Activated CD8-positive, alpha-beta memory T cell treated with anti-CD3 and anti-CD28 coated beads for 36 hours (primary cell): ENCODE results near the gene NLRX1. TPM values are rescaled to one million over a fixed set of nuclear protein-coding genes. Genes with fewer than 3 reads are reported as not detected.
"Not testable (repeated sequence)": the region's sequence is repeated elsewhere in the genome, so short reads cannot be mapped to it uniquely, and the experiment has no call there.

ENCODE experiments used
- CTCF ChIA-PET: fragments of 350-600 bp; sonication (Branson Sonifier 250); formaldehyde crosslinking; loops from one replicate; lab custom pipeline; 2021; ENCODE audit warnings: antibody characterized with exemption; lab: Charles Lee
- POLR2A ChIA-PET: fragments of 350-600 bp; sonication (Branson Sonifier 250); formaldehyde crosslinking; loops from one replicate; lab custom pipeline; 2021; ENCODE audit warnings: antibody characterized with exemption; lab: Charles Lee
- total RNA-seq, 2 experiments: library from RNA; stranded (reverse); gene quantifications; one replicate each; pipeline ENCODE4 v1.2.3, GENCODE V29; 2021

NLRX1 gene
- total RNA-seq, 2 experiments from 2014 or later, result 18.2 TPM

DNA sequence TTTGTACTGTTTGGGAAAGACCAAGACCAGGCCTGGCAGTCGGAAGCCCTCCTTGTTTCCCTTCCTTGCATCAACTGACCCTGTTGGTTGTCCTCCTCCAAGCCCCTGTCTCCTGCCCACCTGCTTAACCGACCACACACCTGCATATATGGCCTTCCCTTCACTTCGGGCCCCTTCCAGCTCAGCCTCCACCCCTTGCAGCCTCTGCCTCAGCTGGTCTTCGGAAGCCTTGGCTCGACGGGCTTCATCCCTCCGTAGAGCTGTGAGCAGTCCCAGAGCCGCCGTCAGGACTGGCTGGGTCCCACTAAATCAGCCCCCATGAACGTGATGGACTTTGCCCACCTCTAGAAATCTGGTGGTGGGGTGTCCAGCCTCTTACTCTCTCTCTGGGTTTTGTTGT, 25.1 kb downstream of the NLRX1 start:
- CTCF ChIA-PET, result no interaction called here
- POLR2A ChIA-PET, result interaction anchor here (0.6 kb wide), 1 partner anchor 108 kb away, joined by 6 read pairs; no protein-coding TSS in a partner anchor

DNA sequence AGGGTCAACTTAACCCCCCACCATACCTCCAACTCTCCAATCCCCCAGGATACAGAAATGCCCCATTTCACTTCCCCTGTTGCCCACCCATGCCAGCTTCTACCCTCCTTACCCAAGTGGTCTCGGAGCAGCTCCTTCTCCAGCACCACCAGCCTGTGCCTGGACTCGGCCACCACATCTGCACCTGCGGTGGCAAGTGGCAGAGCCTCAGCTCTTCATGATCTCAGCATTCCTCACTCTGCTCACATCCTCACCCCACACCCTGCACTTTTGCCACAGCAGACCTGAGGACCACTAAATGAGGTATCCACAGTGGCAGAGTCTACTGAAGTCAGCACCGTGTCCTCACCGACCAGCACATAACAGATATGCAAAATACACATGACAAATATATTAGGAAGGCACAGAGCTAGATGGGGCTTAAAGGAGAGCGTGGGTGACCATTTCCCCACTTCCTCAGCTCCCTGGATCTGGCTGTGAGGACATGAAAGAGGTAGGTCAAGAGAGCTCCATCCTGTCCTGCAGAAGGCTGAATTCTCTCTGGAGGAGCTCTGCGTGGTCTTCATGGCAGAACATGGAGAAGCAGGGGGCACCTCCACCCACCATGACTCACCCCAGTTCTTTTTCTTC, 26.4 kb downstream of the NLRX1 start:
- ChIA-PET CTCF (interaction anchor here (1.7 to 3.4 kb wide), 2 partner anchors 11 to 88 kb away, joined by 6 to 20 read pairs; partner anchors contain the start of genes C2CD2L and CBL), POLR2A (no interaction called here)

DNA sequence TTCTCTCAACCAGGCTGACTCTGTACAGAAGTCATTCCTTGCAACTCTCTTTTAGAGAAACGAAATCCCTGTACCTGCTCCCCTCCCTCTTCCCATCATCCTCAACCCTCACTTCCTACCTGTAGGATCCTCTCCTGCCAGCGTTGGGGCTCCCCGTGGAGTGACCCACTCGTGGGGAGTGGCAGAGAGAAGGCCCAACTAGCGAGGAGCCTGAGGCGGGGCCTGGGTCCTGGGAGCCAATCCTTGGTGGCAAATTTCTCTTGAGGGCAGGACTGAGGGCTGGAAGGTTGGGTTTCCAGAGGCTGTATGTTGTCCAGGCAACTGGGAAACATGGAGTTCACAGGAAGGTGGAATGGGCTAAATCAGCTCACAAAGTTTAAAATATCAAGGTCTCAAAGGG, 27.2 kb downstream of the NLRX1 start:
- POLR2A ChIA-PET, result no interaction called here
- CTCF ChIA-PET, result interaction anchor here (1.1 to 3.4 kb wide), 5 partner anchors 11 to 112 kb away, joined by 3 to 20 read pairs (median 6); partner anchors contain the start of genes C2CD2L and CBL

DNA sequence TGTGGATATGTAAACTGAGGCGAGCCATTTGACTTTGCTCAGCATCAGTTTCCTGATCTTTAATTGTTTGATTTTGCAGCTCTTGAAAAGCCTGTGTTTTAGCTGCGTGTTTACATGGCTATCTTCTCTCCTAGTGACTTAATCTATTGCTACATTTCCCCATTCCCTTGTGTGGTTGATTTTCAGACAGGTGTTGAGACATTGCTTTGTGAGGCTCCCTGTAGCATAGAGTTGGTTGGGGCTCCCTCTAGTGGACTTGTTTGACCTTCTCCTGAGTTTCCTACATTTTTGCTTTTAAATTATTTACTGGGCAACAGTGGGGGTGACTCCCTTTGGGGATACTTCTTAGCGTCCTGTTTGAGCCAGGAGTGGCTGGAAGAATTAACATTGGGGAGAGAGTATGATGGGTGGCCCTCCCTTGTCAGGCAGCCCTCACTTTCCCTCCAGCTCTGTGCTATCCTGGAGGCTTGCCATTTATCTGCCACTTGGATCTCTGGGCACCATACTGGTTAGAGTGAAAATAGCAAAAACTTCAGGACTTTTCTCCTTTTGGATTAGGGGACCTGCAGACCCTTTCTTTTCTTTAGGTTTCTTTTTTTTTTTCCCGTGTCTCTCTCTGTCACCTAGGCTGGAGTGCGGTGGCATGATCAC, 28.4 kb downstream of the NLRX1 start:
- ChIA-PET CTCF (interaction anchor here (0.6 to 3.4 kb wide), 29 partner anchors 9 to 178 kb away, joined by 3 to 20 read pairs (median 3); partner anchors contain the start of genes C2CD2L and CBL), POLR2A (no interaction called here)

DNA sequence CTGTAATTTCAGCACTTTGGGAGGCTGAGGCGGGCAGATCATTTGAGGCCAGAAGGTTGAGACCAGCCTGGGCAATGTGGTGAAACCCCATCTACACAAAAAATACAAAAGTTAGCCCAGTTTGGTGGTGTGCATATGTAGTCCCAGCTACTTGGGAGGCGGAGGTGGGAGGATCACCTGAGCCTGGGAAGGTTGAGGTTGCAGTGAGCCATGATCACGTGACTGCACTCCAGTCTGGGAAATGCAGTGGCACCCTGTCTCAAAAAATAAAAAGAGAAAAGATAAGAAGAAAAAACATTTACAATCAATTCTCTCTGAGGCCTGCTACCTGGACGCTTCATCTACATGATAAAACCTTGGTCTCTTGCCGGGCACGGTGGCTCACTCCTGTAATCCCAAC, 30.4 kb downstream of the NLRX1 start:
- ChIA-PET POLR2A (no interaction called here), CTCF (no interaction called here)

DNA sequence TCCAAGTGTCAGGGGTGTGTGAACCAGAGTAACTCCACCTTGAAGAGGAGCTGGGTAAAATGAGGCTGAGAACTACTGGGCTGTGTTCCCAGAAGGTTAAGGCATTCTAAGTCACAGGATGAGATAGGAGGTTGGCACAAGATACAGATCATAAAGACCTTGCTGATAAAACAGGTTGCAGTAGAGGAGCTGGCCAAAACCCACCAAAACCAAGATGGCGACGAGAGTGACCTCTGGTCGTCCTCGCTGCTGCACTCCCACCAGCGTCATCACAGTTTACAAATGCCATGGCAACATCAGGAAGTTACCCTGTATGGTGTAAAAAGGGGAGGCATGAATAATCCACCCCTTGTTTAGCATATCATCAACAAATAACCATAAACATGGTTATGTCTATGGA, 32.7 kb downstream of the NLRX1 start:
- CTCF ChIA-PET, result interaction anchor here (0.7 to 1.3 kb wide), 3 partner anchors 70 to 122 kb away, joined by 3 to 4 read pairs (median 3); no protein-coding TSS in a partner anchor
- POLR2A ChIA-PET, result not testable (repeated sequence)

DNA sequence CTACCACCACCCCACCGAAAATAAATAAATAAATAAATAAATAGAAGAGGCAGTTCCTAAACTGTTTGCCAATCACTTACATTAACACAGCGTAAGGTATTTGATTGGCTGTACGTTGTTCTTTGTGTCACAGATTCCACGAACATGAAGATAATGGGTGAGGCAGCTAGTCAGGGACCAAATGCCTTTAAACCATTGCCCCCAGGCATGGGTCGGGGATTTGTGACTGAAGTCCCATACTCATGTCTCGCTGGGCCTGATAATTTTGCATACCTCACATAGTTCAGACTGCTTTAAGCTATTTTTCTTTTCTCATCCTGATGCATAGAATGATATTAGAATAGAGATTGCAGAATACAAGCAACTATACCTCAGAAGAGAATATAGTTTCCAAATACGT, 34.0 kb downstream of the NLRX1 start:
- ChIA-PET CTCF (interaction anchor here (0.6 to 1.3 kb wide), 3 partner anchors 120 to 136 kb away, joined by 3 to 4 read pairs (median 4); partner anchors contain the start of gene VPS11), POLR2A (no interaction called here)

DNA sequence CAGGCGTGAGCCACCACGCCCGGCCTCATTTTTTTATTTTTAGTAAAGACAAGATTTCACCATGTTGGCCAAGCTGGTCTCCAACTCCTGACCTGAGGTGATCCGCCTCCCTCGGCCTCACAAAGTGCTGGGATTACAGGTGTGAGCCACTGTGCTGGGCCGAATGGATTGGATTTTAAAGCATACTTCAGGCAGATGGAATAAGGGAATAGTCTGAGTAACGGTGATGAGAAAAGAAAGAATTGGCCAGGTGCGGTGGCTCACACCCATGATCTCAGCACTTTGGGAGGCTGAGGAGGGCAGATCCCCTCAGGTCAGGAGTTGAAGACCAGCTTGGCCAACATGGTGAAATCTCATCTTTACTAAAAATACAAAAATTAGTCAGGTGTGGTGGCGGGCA, 35.5 kb downstream of the NLRX1 start:
- CTCF ChIA-PET, result no interaction called here
- POLR2A ChIA-PET, result no interaction called here

DNA sequence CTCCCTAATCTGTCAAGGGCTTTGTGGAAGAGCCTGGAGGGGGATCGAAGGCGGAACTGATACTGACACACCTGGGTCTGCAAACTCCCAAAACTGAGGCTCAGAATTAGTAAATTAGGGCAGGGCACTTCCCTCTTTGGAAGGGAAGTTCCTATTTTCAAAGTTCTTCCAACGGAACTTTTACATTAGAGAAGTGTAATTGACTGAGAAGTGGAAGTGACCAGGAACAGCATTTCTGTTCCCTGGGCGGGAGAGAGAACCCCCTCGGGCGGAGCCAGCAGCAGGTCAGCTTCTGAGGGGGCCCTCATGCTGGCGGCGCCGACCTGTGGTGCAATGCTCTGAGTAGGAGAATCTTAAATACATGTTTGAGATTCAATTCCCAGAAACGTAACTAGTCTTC, 36.6 kb downstream of the NLRX1 start:
- POLR2A ChIA-PET, result interaction anchor here (1.4 to 2.3 kb wide), 2 partner anchors 80 to 138 kb away, joined by 5 to 6 read pairs; partner anchors contain the start of gene VPS11
- CTCF ChIA-PET, result interaction anchor here (0.6 to 3.2 kb wide), 12 partner anchors 9 to 140 kb away, joined by 3 to 20 read pairs (median 7); partner anchors contain the start of gene NLRX1

DNA sequence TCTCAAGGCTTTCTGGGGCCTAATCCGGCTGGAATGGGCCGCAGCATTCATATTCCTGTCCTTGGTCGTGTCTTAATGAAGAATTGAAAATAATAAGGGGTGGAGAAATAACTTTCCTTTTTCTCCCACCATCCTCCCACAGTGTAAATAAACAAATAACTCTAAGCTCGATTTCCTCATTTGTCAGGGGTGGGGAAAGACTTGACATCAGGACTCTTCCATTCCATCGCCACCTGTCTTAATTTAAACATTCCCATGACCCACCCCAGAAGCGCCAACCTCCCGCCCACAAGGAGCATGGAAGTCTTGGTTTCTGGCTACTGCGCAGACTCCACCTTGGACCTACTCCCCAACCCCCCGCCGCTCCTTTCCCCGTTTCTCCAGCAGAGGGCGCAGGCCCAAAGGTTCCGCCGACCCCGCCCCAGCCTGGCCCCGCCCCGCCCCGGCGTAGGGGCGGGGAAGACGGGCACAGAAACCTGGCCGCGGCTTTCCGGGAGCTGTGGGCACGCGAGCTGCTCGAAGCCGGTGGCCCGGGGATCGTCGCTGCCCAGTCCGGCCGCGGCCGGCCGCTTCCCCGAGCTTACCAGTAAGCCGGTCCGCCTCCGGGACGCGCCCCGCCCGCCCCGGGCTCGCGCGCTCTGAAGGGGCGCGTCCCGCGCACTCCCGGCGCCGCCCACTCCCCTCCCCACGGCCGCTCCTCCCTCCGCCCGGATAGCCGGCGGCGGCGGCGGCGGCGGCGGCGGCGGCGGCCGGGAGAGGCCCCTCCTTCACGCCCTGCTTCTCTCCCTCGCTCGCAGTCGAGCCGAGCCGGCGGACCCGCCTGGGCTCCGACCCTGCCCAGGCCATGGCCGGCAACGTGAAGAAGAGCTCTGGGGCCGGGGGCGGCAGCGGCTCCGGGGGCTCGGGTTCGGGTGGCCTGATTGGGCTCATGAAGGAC, 37.3 kb downstream of the NLRX1 start, which contains the start of gene CBL:
CBL (plus strand) TSS at position 766 of the 937 bp plus-strand sequence; CDS start at position 845, 79 bp downstream.
- CTCF ChIA-PET, result interaction anchor here (0.6 to 3.2 kb wide), 23 partner anchors 10 to 301 kb away, joined by 3 to 20 read pairs (median 5); partner anchors contain the start of gene NLRX1
- POLR2A ChIA-PET, result interaction anchor here (0.6 to 2.3 kb wide), 13 partner anchors 11 to 1053 kb away, joined by 3 to 8 read pairs (median 3); partner anchors contain the start of genes SCN4B and VPS11

DNA sequence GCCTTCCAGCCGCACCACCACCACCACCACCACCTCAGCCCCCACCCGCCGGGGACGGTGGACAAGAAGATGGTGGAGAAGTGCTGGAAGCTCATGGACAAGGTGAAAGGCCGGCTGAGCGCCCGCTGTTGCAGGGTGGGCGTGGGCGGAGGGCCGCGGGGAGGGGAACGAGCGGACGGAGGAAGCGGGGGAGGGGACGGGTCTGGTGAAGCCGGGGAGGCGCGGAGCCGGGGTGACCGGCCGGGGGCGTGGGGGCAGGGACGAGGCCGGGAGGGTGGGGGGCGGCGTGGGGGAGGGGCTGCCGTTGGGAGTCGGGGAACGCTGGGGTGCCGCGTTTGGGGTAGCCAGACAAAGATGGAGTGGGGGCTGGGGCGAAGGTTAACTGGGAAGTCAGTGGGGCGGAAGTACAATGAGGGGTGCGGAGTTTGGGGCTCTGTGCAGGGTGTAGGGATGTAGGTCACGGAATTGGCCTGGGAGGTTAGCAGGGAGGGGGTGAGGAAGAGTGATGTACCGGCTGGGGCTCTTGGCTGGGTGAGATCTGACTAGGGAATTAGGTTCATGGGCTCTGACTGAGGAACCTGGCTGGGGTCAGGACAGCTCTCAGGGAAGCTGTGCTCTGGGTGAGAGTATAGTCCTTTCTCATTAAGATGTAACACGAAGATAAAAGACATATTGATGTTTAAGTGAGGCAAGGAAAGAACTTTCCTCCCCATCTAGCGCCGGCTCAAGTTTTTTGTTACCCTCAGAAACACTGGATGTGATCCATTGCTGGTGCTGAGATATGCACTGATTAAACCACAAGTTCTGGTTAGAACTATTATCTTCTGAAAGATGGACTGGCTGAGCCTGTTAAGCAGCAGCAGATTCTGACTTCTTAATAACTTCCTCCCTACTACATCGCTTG, 38.2 kb downstream of the NLRX1 start:
- CTCF ChIA-PET, result interaction anchor here (0.6 to 3.2 kb wide), 22 partner anchors 9 to 302 kb away, joined by 3 to 20 read pairs (median 5); partner anchors contain the start of gene NLRX1
- POLR2A ChIA-PET, result interaction anchor here (0.6 to 2.3 kb wide), 12 partner anchors 10 to 1054 kb away, joined by 3 to 8 read pairs (median 4); partner anchors contain the start of genes SCN4B and VPS11

DNA sequence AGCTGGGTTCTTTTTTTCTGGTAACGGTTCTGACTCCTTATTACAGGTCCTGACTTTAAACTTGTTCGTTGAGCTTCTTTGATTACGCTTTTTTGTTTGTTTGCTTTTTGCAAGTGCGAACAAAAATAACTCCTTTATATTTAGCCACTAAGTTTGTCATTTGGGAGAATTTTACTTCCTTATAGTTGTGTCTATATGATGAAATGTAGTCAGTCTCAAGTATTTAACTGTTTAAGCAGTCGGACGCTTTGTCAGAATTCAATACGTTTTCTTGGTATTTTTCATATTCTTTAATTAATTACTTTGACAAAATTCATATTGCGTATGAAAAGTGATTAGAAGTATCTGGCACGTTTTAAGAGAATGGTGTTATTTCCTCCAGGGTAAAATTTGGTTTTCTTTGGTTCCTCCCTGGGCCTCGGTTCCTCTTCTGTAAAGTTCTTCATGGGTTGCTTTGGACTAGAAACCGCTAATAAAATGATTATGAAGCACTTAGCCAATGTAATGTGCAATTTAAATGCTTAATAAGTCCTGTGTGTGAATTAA, 39.0 kb downstream of the NLRX1 start:
- ChIA-PET CTCF (interaction anchor here (1.4 to 3.2 kb wide), 3 partner anchors 11 to 131 kb away, joined by 4 to 20 read pairs (median 10); no protein-coding TSS in a partner anchor), POLR2A (interaction anchor here (0.6 to 2.3 kb wide), 3 partner anchors 105 to 140 kb away, joined by 3 to 8 read pairs (median 6); partner anchors contain the start of gene VPS11)

DNA sequence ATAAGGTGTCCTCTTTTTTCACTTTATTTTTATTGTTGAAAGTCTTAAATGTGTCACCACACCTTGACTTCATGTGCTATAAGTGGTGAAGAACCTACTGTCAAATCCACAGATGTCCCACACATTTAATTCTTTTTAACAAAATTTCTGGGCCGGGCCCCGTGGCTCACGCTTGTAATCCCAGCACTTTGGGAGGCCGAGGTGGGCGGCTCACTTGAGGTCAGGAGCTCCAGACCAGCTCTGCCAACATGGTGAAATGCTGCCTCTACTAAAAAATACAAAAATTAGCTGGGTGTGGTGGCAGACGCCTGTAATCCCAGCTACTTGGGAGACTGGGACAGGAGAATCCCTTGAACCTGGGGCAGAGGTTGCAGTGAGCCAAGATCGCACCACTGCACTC, 40.7 kb downstream of the NLRX1 start:
- ChIA-PET POLR2A (interaction anchor here (0.7 kb wide), 1 partner anchor 70 kb away, joined by 5 read pairs; no protein-coding TSS in a partner anchor), CTCF (interaction anchor here (1.3 kb wide), 1 partner anchor 51 kb away, joined by 3 read pairs; no protein-coding TSS in a partner anchor)

DNA sequence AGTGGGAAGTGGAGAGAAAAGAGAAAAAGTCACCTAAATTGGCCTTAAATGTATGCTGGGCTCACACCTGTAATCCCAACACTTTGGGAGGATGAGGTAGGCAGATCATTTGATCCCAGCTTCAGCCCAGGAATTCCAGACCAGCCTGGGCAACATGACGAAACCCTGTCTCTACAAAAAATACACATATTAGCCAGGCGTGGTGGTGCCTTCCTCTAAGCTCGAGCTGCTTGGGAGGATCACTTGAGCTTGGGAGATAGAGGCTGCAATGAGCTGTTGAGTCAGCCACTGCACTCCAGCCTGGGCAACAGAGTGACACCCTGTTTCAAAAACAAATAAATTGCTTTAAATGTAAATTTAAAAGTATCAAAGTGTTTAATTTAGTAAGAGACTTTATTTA, 41.5 kb downstream of the NLRX1 start:
- CTCF ChIA-PET, result interaction anchor here (0.6 to 1.3 kb wide), 2 partner anchors 50 to 60 kb away, joined by 3 read pairs; no protein-coding TSS in a partner anchor
- POLR2A ChIA-PET, result interaction anchor here (0.7 kb wide), 1 partner anchor 69 kb away, joined by 5 read pairs; no protein-coding TSS in a partner anchor

DNA sequence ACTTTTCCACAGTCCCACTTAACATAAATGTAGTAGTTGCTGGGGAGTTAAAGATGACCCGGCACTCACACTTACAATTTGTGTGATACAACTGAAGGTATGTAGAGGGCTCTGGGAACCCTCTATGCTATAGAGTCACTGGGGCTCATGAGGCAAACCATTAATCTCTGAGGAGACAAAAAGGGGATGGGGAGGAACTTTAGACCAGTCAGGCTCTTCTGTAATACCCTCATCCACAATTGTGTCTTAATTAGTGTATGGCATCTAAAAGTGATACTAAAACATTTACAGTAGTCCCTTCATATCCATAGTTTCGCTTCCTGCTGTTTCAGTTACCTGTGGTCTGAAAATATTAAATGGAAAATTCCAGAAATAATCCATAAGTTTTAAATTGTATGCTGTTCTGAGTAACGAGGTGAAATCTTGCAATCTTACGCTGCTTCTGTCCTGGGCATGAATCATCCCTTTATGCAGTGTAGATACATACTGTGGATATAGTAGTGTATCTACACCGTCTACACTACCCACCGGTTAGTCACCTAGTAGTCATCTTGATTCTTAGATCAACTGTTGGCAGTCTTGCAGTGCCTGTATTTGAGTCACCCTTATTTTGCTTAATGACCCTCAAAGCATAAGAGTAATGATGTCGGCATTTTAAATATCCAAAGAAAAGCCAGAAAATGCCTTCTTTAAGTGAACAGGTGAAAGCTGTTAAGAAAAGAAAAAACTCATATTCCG, 49.8 kb downstream of the NLRX1 start:
- ChIA-PET CTCF (interaction anchor here (1.6 to 1.9 kb wide), 2 partner anchors 13 to 49 kb away, joined by 4 to 8 read pairs; partner anchors contain the start of genes CBL and NLRX1), POLR2A (no interaction called here)

DNA sequence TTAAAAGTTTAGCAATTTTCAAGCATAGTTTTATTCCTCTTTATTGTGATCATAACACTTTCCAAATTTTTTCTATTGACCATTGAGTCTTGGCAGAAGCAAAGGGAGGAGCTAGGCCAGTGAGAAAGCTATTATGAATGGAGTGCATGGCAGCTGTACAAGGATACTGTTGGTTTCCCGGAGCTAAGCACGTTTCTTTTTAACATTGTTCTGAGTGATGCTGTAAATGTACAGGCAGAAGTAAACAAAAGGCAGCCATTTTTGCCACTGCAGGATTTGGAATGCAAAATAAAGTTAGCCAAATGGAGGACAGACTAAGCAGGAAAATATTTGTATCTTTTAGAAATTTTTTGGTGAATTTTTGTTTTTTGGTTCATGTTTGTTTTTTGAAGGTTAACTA, 53.8 kb downstream of the NLRX1 start:
- ChIA-PET POLR2A (no interaction called here), CTCF (interaction anchor here (0.9 kb wide), 1 partner anchor 252 kb away, joined by 3 read pairs; no protein-coding TSS in a partner anchor)
